Keratinocyte (primary cell): ENCODE measurements around the gene TIMM29. TPM values are rescaled to one million over a fixed set of nuclear protein-coding genes. Genes with fewer than 3 reads are reported as not detected.

Experiments used
- DNase-seq: peaks from one replicate; pipeline ENCODE4 v3.0.0-alpha.2; 2011; ENCODE audit warnings: low read depth, missing footprints, low spot score
- FAIRE-seq: peaks from 2 replicates; lab custom pipeline; 2011; peaks lifted over from hg19 to GRCh38; lab: Jason Lieb, UNC
- H2AFZ ChIP-seq: 2 replicates; pipeline ENCODE4 v1.6.0; 2012; ENCODE audit warnings: low read length, control low read depth, inconsistent platforms; ENCODE audit not compliant: control insufficient read depth
- H3K27ac ChIP-seq: 2 replicates; pipeline ENCODE4 v1.5.1; 2011; ENCODE audit warnings: low read length; ENCODE audit not compliant: control insufficient read depth, insufficient read depth
- H3K27me3 ChIP-seq: 3 replicates; pipeline ENCODE4 v1.6.0; 2011; ENCODE audit warnings: low read length; ENCODE audit not compliant: control insufficient read depth, insufficient read depth; ENCODE audit errors: extremely low read depth
- H3K36me3 ChIP-seq, 2 experiments: 2 replicates in 1 of 2; 3 replicates in 1 of 2; pipeline ENCODE4 v1.5.1; 2011; ENCODE audit warnings: low read length in 2 of 2, mild to moderate bottlenecking in 1 of 2; ENCODE audit not compliant: control insufficient read depth in 2 of 2, insufficient read depth in 2 of 2; ENCODE audit errors: extremely low read depth in 1 of 2
- H3K4me1 ChIP-seq: 3 replicates; pipeline ENCODE4 v1.5.1; 2011; ENCODE audit warnings: low read length; ENCODE audit not compliant: control insufficient read depth, insufficient read depth; ENCODE audit errors: extremely low read depth
- H3K4me2 ChIP-seq: 3 replicates; pipeline ENCODE4 v1.6.0; 2011; ENCODE audit warnings: low read depth, low read length; ENCODE audit not compliant: control insufficient read depth, insufficient read depth; ENCODE audit errors: extremely low read depth
- H3K4me3 ChIP-seq, 3 experiments: fragments of 200-600 bp in 1 of 3; sonication (generic) in 1 of 3; 2 replicates in 2 of 3; 3 replicates in 1 of 3; pipeline ENCODE4 v1.5.1; 2011 to 2016; ENCODE audit warnings: low read length in 3 of 3, mild to moderate bottlenecking in 3 of 3, control low read depth in 2 of 3, inconsistent platforms in 1 of 3, low read depth in 1 of 3, mixed read lengths in 1 of 3, mixed run types in 1 of 3, moderate library complexity in 1 of 3; ENCODE audit not compliant: control insufficient read depth in 2 of 3, insufficient read depth in 2 of 3; ENCODE audit errors: extremely low read depth in 1 of 3
- H3K79me2 ChIP-seq: 2 replicates; pipeline ENCODE4 v1.6.0; 2012; ENCODE audit warnings: low read length; ENCODE audit not compliant: control insufficient read depth, insufficient read depth
- H3K9ac ChIP-seq: 3 replicates; pipeline ENCODE4 v1.6.0; 2011; ENCODE audit warnings: low read length; ENCODE audit not compliant: control insufficient read depth, insufficient read depth; ENCODE audit errors: extremely low read depth
- H3K9me1 ChIP-seq: 3 replicates; pipeline ENCODE4 v1.6.0; 2011; ENCODE audit warnings: low read length; ENCODE audit not compliant: control insufficient read depth, insufficient read depth; ENCODE audit errors: extremely low read depth
- H3K9me3 ChIP-seq: 2 replicates; pipeline ENCODE4 v1.5.1; 2012; ENCODE audit warnings: low read depth, low read length; ENCODE audit not compliant: control insufficient read depth
- H4K20me1 ChIP-seq: 3 replicates; pipeline ENCODE4 v1.6.0; 2011; ENCODE audit warnings: low read length; ENCODE audit not compliant: control insufficient read depth, insufficient read depth; ENCODE audit errors: extremely low read depth
- EZH2 ChIP-seq: IDR thresholded peaks from one replicate; pipeline ENCODE4 v1.6.1; 2012; ENCODE audit warnings: inconsistent platforms, mild to moderate bottlenecking, low read length, moderate library complexity
- dilution Hi-C: fragments of 300-500 bp; cut with MboI; formaldehyde crosslinking; loops from one replicate; pipeline ENCODE4 v1.7.0; 2020; ENCODE audit warnings: low sequenced_read_pairs; ENCODE audit not compliant: extremely low pct_ligation_motif_present
- polyA plus RNA-seq, 5 experiments: library from polyadenylated mRNA; depleted of rRNA in 3 of 5; stranded (reverse) in 3 of 5; stranded (forward) in 1 of 5; unstranded in 1 of 5; fragments of >200 nt; gene quantifications; 1 replicate in 1 of 5; 2 replicates in 3 of 5; 3 replicates in 1 of 5; pipeline versions ENCODE4 v1.2.1 to v1.2.3, GENCODE V29; 2011 to 2012; ENCODE audit warnings: missing spikeins in 2 of 5, low read depth in 1 of 5, low replicate concordance in 1 of 5
- TF ChIP-seq, protein P1 (sequence below), 3 experiments: IDR thresholded peaks in 1 of 3; conservative IDR thresholded peaks in 1 of 3; optimal IDR thresholded peaks in 1 of 3; 2 replicates in 2 of 3; 3 replicates in 1 of 3; pipeline versions ENCODE3 to v1.5.1; 2011; ENCODE audit warnings: low read length in 3 of 3, mild to moderate bottlenecking in 3 of 3, moderate library complexity in 2 of 3, control low read depth in 1 of 3, inconsistent platforms in 1 of 3; ENCODE audit not compliant: insufficient read depth in 2 of 3; ENCODE audit errors: extremely low read depth in 1 of 3

The TIMM29 gene
- polyA plus RNA-seq, 1 donor (not counting 4 experiments of a cell fraction or from before 2014, with no cell fraction given): 8.4 TPM

DNA sequence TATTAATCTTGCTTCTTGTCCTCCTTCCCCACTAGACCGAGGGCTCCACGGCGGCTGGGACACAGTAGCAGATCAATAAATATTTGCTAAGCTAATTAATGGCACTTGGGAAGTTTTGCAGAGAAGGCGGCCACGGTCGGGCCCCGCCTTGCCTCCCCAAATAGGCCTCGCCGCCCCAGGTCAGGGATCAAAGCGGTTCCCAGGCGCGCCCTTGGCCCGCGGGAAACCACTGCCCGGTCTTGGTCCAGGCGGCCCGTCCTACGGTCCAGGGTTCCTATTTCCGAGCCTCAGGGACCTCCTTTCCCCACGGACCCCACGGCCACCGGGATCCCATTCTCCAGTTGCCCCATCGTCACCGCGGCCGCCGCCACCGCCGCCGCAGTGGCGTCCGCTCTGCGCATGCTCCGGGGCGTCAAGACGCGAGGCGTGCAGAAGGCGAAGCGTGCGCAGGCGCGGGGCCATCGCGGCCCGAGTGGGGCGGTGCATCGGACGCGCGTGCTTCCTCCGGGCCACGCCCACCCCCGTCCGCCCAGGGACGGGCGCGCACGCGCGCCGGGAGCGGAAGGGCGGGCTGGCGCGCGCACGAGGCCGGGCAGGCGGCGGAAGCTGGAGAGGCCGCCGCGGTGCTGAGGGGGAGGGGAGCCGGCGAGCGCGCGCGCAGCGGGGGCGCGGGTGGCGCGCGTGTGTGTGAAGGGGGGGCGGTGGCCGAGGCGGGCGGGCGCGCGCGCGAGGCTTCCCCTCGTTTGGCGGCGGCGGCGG, 31.9 kb downstream of the TIMM29 start, which contains the start of gene SMARCA4:
TSS of gene SMARCA4 (plus strand) at position 717 of the 759 bp plus-strand sequence. CDS start 23,122 bp downstream, outside the sequence.
- no peak for FAIRE-seq

GRCh38 chr19:10961073-10961860, 32.7 kb downstream of the TIMM29 start:
- Histone ChIP-seq H3K79me2 (peaks cover 49% of the 10 kb centered on the region), H3K9me1 (no peaks in the 10 kb centered on the region), H3K4me3 (peak overlapping the region; percentile 64 to 98 (median 98)), H3K27ac (peak overlapping the region; percentile 78), H3K4me2 (peak overlapping the region; percentile 98), H3K9me3 (no peaks in the 10 kb centered on the region), H2AFZ (peak overlapping the region; percentile 37), H3K36me3 (peaks cover 0 to 6% of the 10 kb centered on the region in 2 experiments), H3K27me3 (no peaks in the 10 kb centered on the region), H4K20me1 (peaks cover 17% of the 10 kb centered on the region), H3K4me1 (peaks cover 21% of the 10 kb centered on the region), H3K9ac (peak overlapping the region; percentile 90)
- no peak for TF ChIP-seq EZH2
- TF ChIP-seq, protein P1, sequence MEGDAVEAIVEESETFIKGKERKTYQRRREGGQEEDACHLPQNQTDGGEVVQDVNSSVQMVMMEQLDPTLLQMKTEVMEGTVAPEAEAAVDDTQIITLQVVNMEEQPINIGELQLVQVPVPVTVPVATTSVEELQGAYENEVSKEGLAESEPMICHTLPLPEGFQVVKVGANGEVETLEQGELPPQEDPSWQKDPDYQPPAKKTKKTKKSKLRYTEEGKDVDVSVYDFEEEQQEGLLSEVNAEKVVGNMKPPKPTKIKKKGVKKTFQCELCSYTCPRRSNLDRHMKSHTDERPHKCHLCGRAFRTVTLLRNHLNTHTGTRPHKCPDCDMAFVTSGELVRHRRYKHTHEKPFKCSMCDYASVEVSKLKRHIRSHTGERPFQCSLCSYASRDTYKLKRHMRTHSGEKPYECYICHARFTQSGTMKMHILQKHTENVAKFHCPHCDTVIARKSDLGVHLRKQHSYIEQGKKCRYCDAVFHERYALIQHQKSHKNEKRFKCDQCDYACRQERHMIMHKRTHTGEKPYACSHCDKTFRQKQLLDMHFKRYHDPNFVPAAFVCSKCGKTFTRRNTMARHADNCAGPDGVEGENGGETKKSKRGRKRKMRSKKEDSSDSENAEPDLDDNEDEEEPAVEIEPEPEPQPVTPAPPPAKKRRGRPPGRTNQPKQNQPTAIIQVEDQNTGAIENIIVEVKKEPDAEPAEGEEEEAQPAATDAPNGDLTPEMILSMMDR (optimal IDR thresholded peaks at IDR 0.05 in 1 of 3, IDR thresholded peaks at IDR 0.05 in 1 of 3, conservative IDR thresholded peaks at IDR 0.05 in 1 of 3; ENCODE audit: extremely low read depth in 1 of 3, insufficient read depth in 2 of 3, low read length in 3 of 3): no peak
- dilution Hi-C loops: no loop called here
- DNase-seq: no peak
- no peak for FAIRE-seq

More for the DNA sequence above, 31.9 kb downstream of the TIMM29 start, which contains the start of gene SMARCA4:
- Histone ChIP-seq H3K36me3 (peaks cover 0 to 6% of the 10 kb centered on the region in 2 experiments), H3K9me1 (no peaks in the 10 kb centered on the region), H3K4me3 (peak within 1 kb of the TSS; percentile 78 to 98 (median 98)), H2AFZ (peak within 1 kb of the TSS; percentile 59), H3K27ac (peak within 1 kb of the TSS; percentile 78), H3K9me3 (no peaks in the 10 kb centered on the region), H3K9ac (peak within 1 kb of the TSS; percentile 92), H3K27me3 (no peaks in the 10 kb centered on the region), H4K20me1 (peaks cover 16% of the 10 kb centered on the region), H3K4me1 (peaks cover 21% of the 10 kb centered on the region), H3K79me2 (peaks cover 45% of the 10 kb centered on the region), H3K4me2 (peak within 1 kb of the TSS; percentile 98)
- dilution Hi-C loops: no loop called here
- TF ChIP-seq, protein P1 (optimal IDR thresholded peaks at IDR 0.05 in 1 of 3, IDR thresholded peaks at IDR 0.05 in 1 of 3, conservative IDR thresholded peaks at IDR 0.05 in 1 of 3; ENCODE audit: extremely low read depth in 1 of 3, insufficient read depth in 2 of 3, low read length in 3 of 3): no peak
- no peak for TF ChIP-seq EZH2
- peak; percentile 69 for DNase-seq
